Endothelial cell of umbilical vein (primary cell): ENCODE measurements around the gene SLC2A14. TPM values are rescaled to one million over a fixed set of nuclear protein-coding genes. Genes with fewer than 3 reads are reported as not detected.
"Not testable (repeated sequence)": the region's sequence is repeated elsewhere in the genome, so short reads cannot be mapped to it uniquely, and the experiment has no call there.

Experiments used
- BruUV-seq: library from RNA; stranded (reverse); fragments of 400-500 nt; replicated peaks from 2 replicates; lab custom pipeline; 2021; lab: Mats Ljungman, UMichigan
- CTCF ChIA-PET: fragments of 300-600, 350-600 bp; sonication (Branson Sonifier 250); formaldehyde crosslinking; loops from one replicate; lab custom pipeline; 2021; ENCODE audit warnings: antibody characterized with exemption, inconsistent platforms; lab: Charles Lee
- POLR2A ChIA-PET: fragments of 300-600, 350-600 bp; sonication (Branson Sonifier 250); formaldehyde crosslinking; loops from one replicate; lab custom pipeline; 2021; ENCODE audit warnings: antibody characterized with exemption, inconsistent platforms; lab: Charles Lee
- DNase-seq: peaks from one replicate; pipeline ENCODE4 v3.0.0-alpha.2; 2011; ENCODE audit warnings: low read depth, low spot score
- FAIRE-seq: peaks from 2 replicates; lab custom pipeline; 2011; peaks lifted over from hg19 to GRCh38; lab: Jason Lieb, UNC
- H2AFZ ChIP-seq: 2 replicates; pipeline ENCODE4 v1.6.0; 2012; ENCODE audit warnings: low read depth, low read length, control low read depth, inconsistent platforms
- H3K27ac ChIP-seq: 2 replicates; pipeline ENCODE4 v1.5.1; 2011; ENCODE audit warnings: low read depth, mild to moderate bottlenecking, control low read depth, low read length, moderate library complexity; ENCODE audit not compliant: insufficient read depth
- H3K27me3 ChIP-seq, 2 experiments: 2 replicates each; pipeline versions ENCODE4 v1.6.0 to v1.6.1; 2011; ENCODE audit warnings: low read length in 2 of 2, mixed read lengths in 1 of 2; ENCODE audit not compliant: control insufficient read depth in 2 of 2, insufficient read depth in 2 of 2
- H3K36me3 ChIP-seq, 2 experiments: 2 replicates in 1 of 2; 3 replicates in 1 of 2; pipeline ENCODE4 v1.5.1; 2011; ENCODE audit warnings: low read length in 2 of 2, mild to moderate bottlenecking in 1 of 2, moderate library complexity in 1 of 2; ENCODE audit not compliant: control insufficient read depth in 2 of 2, insufficient read depth in 2 of 2; ENCODE audit errors: extremely low read depth in 1 of 2
- H3K4me1 ChIP-seq: 3 replicates; pipeline ENCODE4 v1.5.1; 2011; ENCODE audit warnings: mild to moderate bottlenecking, low read length; ENCODE audit not compliant: control insufficient read depth, insufficient read depth; ENCODE audit errors: extremely low read depth
- H3K4me2 ChIP-seq: 2 replicates; pipeline ENCODE4 v1.6.1; 2011; ENCODE audit warnings: low read length, control low read depth, mixed read lengths; ENCODE audit not compliant: insufficient read depth
- H3K4me3 ChIP-seq, 3 experiments: fragments of 200-600 bp in 1 of 3; sonication (generic), shearing (Covaris generic) in 1 of 3; replicated peaks in 1 of 3; 2 replicates each; pipeline ENCODE4 v1.5.1; 2011 to 2016; ENCODE audit warnings: control low read depth in 3 of 3, low read length in 3 of 3, mild to moderate bottlenecking in 2 of 3, inconsistent platforms in 1 of 3, low read depth in 1 of 3, moderate library complexity in 1 of 3; ENCODE audit not compliant: insufficient read depth in 1 of 3
- H3K79me2 ChIP-seq: 2 replicates; pipeline ENCODE4 v1.6.0; 2012; ENCODE audit warnings: low read length, inconsistent platforms; ENCODE audit not compliant: control insufficient read depth, insufficient read depth
- H3K9ac ChIP-seq: replicated peaks from 2 replicates; pipeline ENCODE3; 2011; ENCODE audit warnings: low read length, control low read depth; ENCODE audit not compliant: insufficient read depth; ENCODE audit errors: extremely low read depth
- H3K9me1 ChIP-seq: replicated peaks from 3 replicates; pipeline ENCODE4 v1.6.0; 2011; ENCODE audit warnings: mild to moderate bottlenecking, low read length; ENCODE audit not compliant: control insufficient read depth, insufficient read depth; ENCODE audit errors: extremely low read depth
- H3K9me3 ChIP-seq: replicated peaks from 2 replicates; pipeline ENCODE4 v1.5.1; 2012; ENCODE audit warnings: low read length, inconsistent platforms; ENCODE audit not compliant: control insufficient read depth, insufficient read depth
- H4K20me1 ChIP-seq: replicated peaks from 2 replicates; pipeline ENCODE3; 2011; ENCODE audit warnings: mild to moderate bottlenecking, low read length; ENCODE audit not compliant: control insufficient read depth, insufficient read depth; ENCODE audit errors: extremely low read depth
- CTCF ChIP-seq, 2 donors: IDR thresholded peaks; 1 replicate in 1 of 2; 2 replicates in 1 of 2; pipeline ENCODE4 v1.5.1; 2011; ENCODE audit warnings: low read length in 2 of 2, mild to moderate bottlenecking in 2 of 2, moderate library complexity in 2 of 2, control low read depth in 1 of 2, inconsistent platforms in 1 of 2, low read depth in 1 of 2; ENCODE audit not compliant: insufficient read depth in 1 of 2; ENCODE audit errors: extremely low read depth in 1 of 2
- EZH2 ChIP-seq: IDR thresholded peaks from 2 replicates; pipeline ENCODE4 v1.6.1; 2012; ENCODE audit warnings: borderline replicate concordance, low read depth, mild to moderate bottlenecking, moderate library complexity, low read length, inconsistent platforms; ENCODE audit not compliant: severe bottlenecking
- FOS ChIP-seq: IDR thresholded peaks from 2 replicates; pipeline ENCODE4 v1.6.1; 2011; ENCODE audit warnings: mild to moderate bottlenecking, low read length, moderate library complexity, borderline replicate concordance; ENCODE audit not compliant: insufficient read depth
- GATA2 ChIP-seq: IDR thresholded peaks from 2 replicates; pipeline ENCODE4 v1.7.0; 2011; ENCODE audit warnings: low read depth, mild to moderate bottlenecking, moderate library complexity, mixed read lengths, low read length; ENCODE audit not compliant: insufficient read length, insufficient read depth
- JUN ChIP-seq: IDR thresholded peaks from 2 replicates; pipeline ENCODE4 v1.6.1; 2011; ENCODE audit warnings: borderline replicate concordance, low read depth; ENCODE audit not compliant: insufficient read length, insufficient read depth
- MYC ChIP-seq: IDR thresholded peaks from one replicate; pipeline ENCODE4 v1.6.1; 2011; ENCODE audit warnings: mild to moderate bottlenecking, low read depth, low read length
- POLR2A ChIP-seq: IDR thresholded peaks from 2 replicates; pipeline ENCODE4 v1.6.1; 2012; ENCODE audit warnings: low read depth, mild to moderate bottlenecking, control low read depth, low read length
- POLR2AphosphoS5 ChIP-seq: IDR thresholded peaks from 2 replicates; pipeline ENCODE4 v1.6.1; 2012; ENCODE audit warnings: low read depth, mild to moderate bottlenecking, control low read depth, low read length, moderate library complexity; ENCODE audit not compliant: insufficient read depth
- dilution Hi-C: fragments of 300-500 bp; cut with MboI; formaldehyde crosslinking; loops from one replicate; pipeline ENCODE4 v1.15.0; 2019; ENCODE audit warnings: low sequenced_read_pairs; ENCODE audit not compliant: extremely low pct_ligation_motif_present
- intact Hi-C: fragments of 100-400 bp; cut with micrococcal nuclease; formaldehyde crosslinking; loops from one replicate; pipeline ENCODE4 v1.10.0; 2022
- polyA plus RNA-seq, 4 experiments: library from polyadenylated mRNA; depleted of rRNA in 3 of 4; stranded (reverse) in 3 of 4; unstranded in 1 of 4; fragments of >200 nt; gene quantifications; 2 replicates each; pipeline versions ENCODE4 v1.2.1 to v1.2.3, GENCODE V29; 2011 to 2012; ENCODE audit warnings: missing spikeins in 1 of 4
- total RNA-seq: library from RNA; stranded (reverse); gene quantifications from 2 replicates; pipeline ENCODE4 v1.2.3, GENCODE V29; 2021

Gene SLC2A14
- total and polyA plus RNA-seq, 2 donors (not counting 3 experiments of a cell fraction or from before 2014, with no cell fraction given), result not detected

- intact Hi-C loops, result loop anchor here (1.0 to 2.0 kb wide), 3 partner anchors 29 to 162 kb away; no protein-coding TSS in a partner anchor
- Histone ChIP-seq H3K27me3 (peaks cover 0 to 2% of the 10 kb centered on the region in 2 experiments), H3K4me3 (no peak overlapping the region), H3K27ac (no peak overlapping the region), H3K79me2 (no peaks in the 10 kb centered on the region), H3K9me1 (no peaks in the 10 kb centered on the region), H3K4me1 (no peaks in the 10 kb centered on the region), H3K4me2 (no peak overlapping the region), H3K36me3 (no peaks in the 10 kb centered on the region), H3K9ac (no peak overlapping the region), H2AFZ (no peak overlapping the region), H4K20me1 (no peaks in the 10 kb centered on the region), H3K9me3 (no peaks in the 10 kb centered on the region)
- no TSS peak for BruUV-seq
- ChIA-PET POLR2A (no interaction called here), CTCF (interaction anchor here (0.9 to 3.3 kb wide), 14 partner anchors 10 to 245 kb away, joined by 3 to 13 read pairs (median 4); no protein-coding TSS in a partner anchor)
- FAIRE-seq (peak; percentile 95), DNase-seq (peak; percentile 58)
- TF ChIP-seq MYC (no peak), CTCF (IDR thresholded peaks at IDR 0.05; ENCODE audit: extremely low read depth in 1 of 2, insufficient read depth in 1 of 2, low read depth in 1 of 2, low read length in 2 of 2) (peak; percentile 44 to 45), JUN (no peak), POLR2A (no peak), FOS (no peak), EZH2 (no peak), GATA2 (no peak), POLR2AphosphoS5 (no peak)
- dilution Hi-C loops, result no loop called here
Measured at GRCh38 chr12:7832059-7832696, 40.5 kb downstream of the SLC2A14 start.

- intact Hi-C loops, H3K9me3 ChIP-seq, H3K79me2 ChIP-seq, FAIRE-seq, H3K4me3 ChIP-seq, H3K36me3 ChIP-seq, dilution Hi-C loops, POLR2A ChIA-PET, H2AFZ ChIP-seq, DNase-seq, H3K4me2 ChIP-seq, H3K9me1 ChIP-seq, H3K27me3 ChIP-seq, H4K20me1 ChIP-seq, H3K27ac ChIP-seq, BruUV-seq, H3K9ac ChIP-seq, H3K4me1 ChIP-seq: not testable (repeated sequence)
- CTCF ChIA-PET, result interaction anchor here (1.5 to 3.0 kb wide), 2 partner anchors 76 to 104 kb away, joined by 8 to 12 read pairs; no protein-coding TSS in a partner anchor
Measured at GRCh38 chr12:7829737-7830136, 43.0 kb downstream of the SLC2A14 start.

- POLR2A ChIA-PET, H3K4me2 ChIP-seq, H3K9ac ChIP-seq, H3K4me3 ChIP-seq, intact Hi-C loops, H3K4me1 ChIP-seq, H3K79me2 ChIP-seq, CTCF ChIA-PET, dilution Hi-C loops, H3K27ac ChIP-seq, DNase-seq, H2AFZ ChIP-seq, H3K36me3 ChIP-seq, H4K20me1 ChIP-seq, H3K9me1 ChIP-seq, H3K9me3 ChIP-seq, H3K27me3 ChIP-seq, BruUV-seq: not testable (repeated sequence)
- peak; percentile 8 for FAIRE-seq
Measured at GRCh38 chr12:7825754-7826153, 47.0 kb downstream of the SLC2A14 start.
